HG02571 (cell line): Measurements from ENCODE around the gene SRR.
A peak's percentile ranks its signal among the peaks of the same experiment; 100 is the strongest.
"Not testable (repeated sequence)": the region's sequence is repeated elsewhere in the genome, so short reads cannot be mapped to it uniquely, and the experiment has no call there.

ENCODE experiments used
- ATAC-seq: cut with Tn5 transposase; IDR thresholded peaks from one replicate; pipeline ENCODE4 v1.9.1; 2021; ENCODE audit warnings: mild to moderate bottlenecking, moderate library complexity; ENCODE audit not compliant: unreplicated experiment

The SRR gene

GRCh38 chr17:2289878-2290478, 13.8 kb upstream of the SRR start:
- ATAC-seq = no peak

- no peak for ATAC-seq
Measured at GRCh38 chr17:2292100-2292499, 11.7 kb upstream of the SRR start.

GRCh38 chr17:2295575-2295974, 8.2 kb upstream of the SRR start:
- no peak for ATAC-seq

- ATAC-seq = no peak
Measured at GRCh38 chr17:2297023-2297422, 6.7 kb upstream of the SRR start.

GRCh38 chr17:2299136-2299535, 4.6 kb upstream of the SRR start:
- no peak for ATAC-seq

- ATAC-seq = no peak
Measured at GRCh38 chr17:2299756-2300155, 4.0 kb upstream of the SRR start.

GRCh38 chr17:2302778-2303203, 959 bp upstream of the SRR start:
- ATAC-seq = no peak

GRCh38 chr17:2304931-2305330, 1.2 kb downstream of the SRR start:
- ATAC-seq = no peak

- ATAC-seq = no peak
Measured at GRCh38 chr17:2309338-2310154, 5.8 kb downstream of the SRR start.

- ATAC-seq = no peak
Measured at GRCh38 chr17:2312736-2313135, 9.0 kb downstream of the SRR start.

GRCh38 chr17:2316916-2317205, 13.1 kb downstream of the SRR start:
- ATAC-seq = not testable (repeated sequence)

- ATAC-seq = no peak
Measured at GRCh38 chr17:2317796-2318195, 14.0 kb downstream of the SRR start.

GRCh38 chr17:2319051-2319450, 15.3 kb downstream of the SRR start:
- ATAC-seq = no peak

- ATAC-seq = no peak
Measured at GRCh38 chr17:2321399-2321798, 17.6 kb downstream of the SRR start.

GRCh38 chr17:2323629-2324314, 20.0 kb downstream of the SRR start:
- ATAC-seq = no peak

GRCh38 chr17:2331303-2331702, 27.6 kb downstream of the SRR start:
- ATAC-seq = no peak

- no peak for ATAC-seq
Measured at GRCh38 chr17:2335726-2336214, 32.0 kb downstream of the SRR start.

GRCh38 chr17:2336215-2336851, 32.6 kb downstream of the SRR start, which contains the start of gene TSR1:
Gene TSR1, minus strand, starts transcription at chr17:2336457. Its CDS starts 30 bp downstream, at chr17:2336427.
- peak; percentile 71 for ATAC-seq

GRCh38 chr17:2336852-2337543, 33.2 kb downstream of the SRR start, which contains the start of gene SGSM2:
Gene SGSM2, plus strand, starts transcription at chr17:2337501. Its CDS starts 188 bp downstream, at chr17:2337689.
- no peak for ATAC-seq

GRCh38 chr17:2337544-2338314, 34.0 kb downstream of the SRR start:
- ATAC-seq = no peak
